HG02970 (cell line): ENCODE results near the gene MICU1.

Source experiments
- ATAC-seq: cut with Tn5 transposase; IDR thresholded peaks from one replicate; pipeline ENCODE4 v1.9.1; 2021; ENCODE audit warnings: mild to moderate bottlenecking, moderate library complexity, moderate number of reproducible peaks; ENCODE audit not compliant: unreplicated experiment, low FRiP score

MICU1 gene

DNA sequence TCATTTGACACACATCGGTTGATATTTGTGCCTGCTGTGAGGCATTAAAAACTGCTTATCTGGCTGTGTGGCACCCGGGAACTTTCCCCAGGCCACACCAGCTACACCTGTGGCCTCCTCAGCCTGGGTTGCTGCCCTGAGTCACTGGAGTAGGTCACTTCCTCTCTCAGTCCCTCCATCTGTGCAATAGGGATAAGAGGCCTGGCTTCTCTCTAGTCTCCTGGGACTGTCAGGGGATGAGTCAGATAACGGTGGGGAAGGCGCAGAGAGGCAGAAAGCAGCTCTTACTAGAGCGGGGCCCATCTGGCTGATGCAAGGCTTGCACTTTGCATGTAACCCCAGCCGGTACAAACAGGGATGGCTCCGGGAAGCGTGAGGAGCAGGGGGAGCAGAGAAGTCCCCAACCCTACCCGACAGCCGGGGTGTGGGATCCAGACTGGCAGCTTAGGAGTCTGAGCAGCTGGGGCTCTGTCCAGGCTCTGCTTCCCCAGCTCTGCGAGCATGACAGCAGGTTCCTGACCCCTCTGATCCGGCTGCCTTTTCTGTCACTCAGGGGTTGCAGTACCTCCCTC lies 305.1 kb downstream of the MICU1 start:
- peak; percentile 50 for ATAC-seq

DNA sequence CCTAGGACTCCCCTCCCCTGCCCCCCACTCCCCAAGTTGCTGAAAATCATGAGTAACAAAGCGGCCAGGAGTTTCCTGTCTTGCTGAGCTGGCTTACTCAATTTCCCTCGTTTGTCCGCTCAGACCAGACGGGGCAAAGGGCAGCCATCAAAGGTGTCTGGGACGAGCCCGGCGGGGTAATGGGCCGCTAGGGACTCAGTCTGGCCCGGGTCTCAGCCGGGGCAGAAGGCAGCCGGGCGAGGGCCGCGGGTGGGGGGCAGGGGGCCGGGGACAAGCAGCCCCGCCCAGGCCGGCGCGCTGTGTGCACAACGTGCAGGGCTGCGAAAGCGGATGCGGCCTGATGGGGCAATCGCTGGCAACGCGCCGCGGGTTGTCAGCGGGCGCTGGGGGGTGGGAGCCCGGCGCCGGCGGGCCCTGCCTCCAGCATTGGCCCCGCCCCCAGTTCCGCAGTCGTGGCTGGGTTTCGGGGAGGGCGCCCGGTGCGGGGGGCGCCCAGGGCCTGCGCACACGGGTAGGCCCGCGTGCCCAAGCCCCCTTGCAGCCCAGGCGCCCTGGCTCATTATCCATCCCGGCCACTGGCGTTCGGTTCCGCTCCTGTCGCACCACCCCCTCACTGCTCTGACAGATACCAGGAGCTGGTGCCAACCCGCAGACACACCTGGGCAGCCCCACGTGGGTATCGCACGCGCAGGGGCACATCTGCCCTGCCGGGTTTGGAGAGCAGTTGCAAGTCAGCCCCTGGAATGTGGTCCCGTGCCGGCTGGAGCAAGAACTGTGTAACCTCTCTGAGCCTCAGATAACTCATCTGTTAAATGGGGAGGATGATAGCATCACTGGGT lies 306.2 kb downstream of the MICU1 start:
- ATAC-seq, result peak; percentile 47

DNA sequence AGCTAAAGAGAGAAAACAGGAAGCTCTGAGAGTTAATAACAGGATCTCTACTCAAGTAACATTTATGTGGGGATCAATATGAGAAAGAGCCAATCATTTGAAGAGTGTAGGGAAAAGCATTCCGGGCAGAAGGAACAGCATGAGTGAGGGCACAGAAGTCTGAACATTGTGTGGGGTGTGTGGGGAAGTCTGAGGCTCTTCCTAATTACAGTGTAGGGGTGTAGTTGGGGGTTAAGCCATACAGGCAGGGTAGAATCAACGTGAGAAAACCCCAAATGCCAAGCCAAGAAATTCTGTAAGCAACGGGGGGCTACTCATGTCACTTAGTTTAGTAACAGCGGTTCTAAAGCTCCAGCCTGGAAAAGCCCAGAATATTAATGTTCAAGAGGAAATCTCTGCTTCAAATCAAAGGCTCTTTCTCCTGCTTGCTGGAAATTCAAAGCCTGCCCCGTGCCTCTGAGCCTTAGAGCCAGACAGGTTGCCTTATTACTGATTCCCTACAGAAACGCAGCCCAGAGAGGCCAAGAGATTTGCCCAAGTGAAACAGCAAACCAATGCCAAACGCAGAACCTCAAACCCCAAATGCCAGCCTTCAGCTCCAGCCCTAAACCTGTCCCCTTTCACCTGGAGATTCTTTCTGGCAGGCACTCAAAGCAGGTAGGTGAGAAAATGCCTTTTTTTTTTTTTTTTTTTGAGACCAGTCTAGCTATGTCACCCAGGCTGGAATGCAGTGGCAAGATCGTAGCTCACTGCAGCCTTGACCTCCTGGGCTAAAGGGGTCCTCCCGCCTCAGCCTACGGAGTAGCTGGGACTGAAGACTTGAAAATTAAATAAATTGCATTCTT lies 307.2 kb downstream of the MICU1 start:
- ATAC-seq, result no peak
